Measurements from ENCODE around the gene CFAP77. TPM values are rescaled to one million over a fixed set of nuclear protein-coding genes. Genes with fewer than 3 reads are reported as not detected.
A peak's percentile ranks its signal among the peaks of the same experiment; 100 is the strongest.

CFAP77 gene
- total and polyA plus RNA-seq, 9 of the 15 experiments (the other 6 are each of a cell fraction or from before 2014, with no cell fraction given) = not detected

DNA sequence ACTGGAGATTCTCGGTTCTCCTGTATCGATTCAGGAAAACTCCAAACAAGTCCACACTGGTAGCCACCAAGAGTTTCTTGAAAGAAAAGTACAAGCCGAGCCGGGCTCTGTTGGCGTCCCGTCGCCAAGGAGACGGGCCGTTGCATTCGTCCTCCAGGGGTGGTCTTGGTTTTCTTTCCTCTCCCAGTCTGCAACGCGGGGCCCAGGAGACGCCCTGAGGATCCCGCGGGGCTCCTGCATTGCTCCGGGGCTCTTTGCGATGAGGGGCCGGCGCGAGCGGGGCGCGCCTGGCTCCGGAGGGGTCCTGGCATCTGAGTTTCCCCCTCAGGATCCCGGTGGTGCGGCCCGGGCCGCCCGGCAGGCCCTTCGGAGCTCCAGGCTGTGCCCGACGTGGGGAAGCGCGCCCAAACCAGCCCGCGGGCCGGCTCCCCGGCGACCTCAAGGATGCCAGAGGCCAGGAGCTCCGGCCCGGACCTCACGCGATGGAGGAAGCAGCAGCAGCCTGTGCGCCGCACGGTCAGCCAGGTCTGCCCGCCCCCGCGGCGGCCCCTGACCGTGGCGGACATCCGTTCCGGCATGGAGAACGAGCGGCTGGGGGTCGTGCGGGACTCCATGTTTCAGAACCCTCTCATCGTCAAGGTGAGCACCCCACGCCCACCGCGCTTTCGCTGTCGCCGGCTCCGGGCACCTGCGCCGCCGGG is at the start of gene CFAP77 (continued):
- TF ChIP-seq, protein P1, sequence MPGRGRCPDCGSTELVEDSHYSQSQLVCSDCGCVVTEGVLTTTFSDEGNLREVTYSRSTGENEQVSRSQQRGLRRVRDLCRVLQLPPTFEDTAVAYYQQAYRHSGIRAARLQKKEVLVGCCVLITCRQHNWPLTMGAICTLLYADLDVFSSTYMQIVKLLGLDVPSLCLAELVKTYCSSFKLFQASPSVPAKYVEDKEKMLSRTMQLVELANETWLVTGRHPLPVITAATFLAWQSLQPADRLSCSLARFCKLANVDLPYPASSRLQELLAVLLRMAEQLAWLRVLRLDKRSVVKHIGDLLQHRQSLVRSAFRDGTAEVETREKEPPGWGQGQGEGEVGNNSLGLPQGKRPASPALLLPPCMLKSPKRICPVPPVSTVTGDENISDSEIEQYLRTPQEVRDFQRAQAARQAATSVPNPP (IDR thresholded peaks at IDR 0.05; ENCODE audit: borderline replicate concordance, insufficient read depth, insufficient read length) = no peak
- TF ChIP-seq PTTG1 (tag; IDR thresholded peaks at IDR 0.05; ENCODE audit: low read depth) (no peak), PHB (CRISPR knock-in tag; IDR thresholded peaks at IDR 0.05) (no peak), MYC (IDR thresholded peaks at IDR 0.05; ENCODE audit: low read depth, low read length) (no peak), MYC (CRISPR knock-in tag; IDR thresholded peaks at IDR 0.05; ENCODE audit: borderline replicate concordance, low read depth) (no peak), CHCHD3 (CRISPR knock-in tag; IDR thresholded peaks at IDR 0.05) (no peak), ZNF436 (CRISPR knock-in tag; IDR thresholded peaks at IDR 0.05) (no peak), SIN3A (IDR thresholded peaks at IDR 0.05; ENCODE audit: borderline replicate concordance in 2 of 2, control insufficient read depth in 1 of 2, low read depth in 2 of 2, low read length in 2 of 2) (no peak), SPI1 (IDR thresholded peaks at IDR 0.05; ENCODE audit: borderline replicate concordance, low read depth, low read length) (no peak), HMG20B (CRISPR knock-in tag; IDR thresholded peaks at IDR 0.05) (no peak), PCBP2 (IDR thresholded peaks at IDR 0.05; ENCODE audit: low read depth, low read length, poor library complexity, severe bottlenecking) (no peak), ZNF263 (CRISPR knock-in tag; IDR thresholded peaks at IDR 0.05; ENCODE audit: borderline replicate concordance) (no peak), MCM2 (IDR thresholded peaks at IDR 0.05; ENCODE audit: low read depth) (no peak), LARP7 (IDR thresholded peaks at IDR 0.05) (no peak), KDM5B (IDR thresholded peaks at IDR 0.05; ENCODE audit: insufficient replicate concordance, low read depth, low read length) (no peak), NFATC3 (IDR thresholded peaks at IDR 0.05) (no peak), ZNF197 (CRISPR knock-in tag; IDR thresholded peaks at IDR 0.05; ENCODE audit: low read depth) (no peak), TCF7L2 (IDR thresholded peaks at IDR 0.05; ENCODE audit: low read depth, low read length) (peak; percentile 71), EGR1 (conservative IDR thresholded peaks at IDR 0.05) (0 out of 2 replicates have a peak, but pooled peaks have one; percentile 21), WHSC1 (IDR thresholded peaks at IDR 0.05; ENCODE audit: low read length) (no peak), FOXM1 (IDR thresholded peaks at IDR 0.05; ENCODE audit: low read depth) (no peak), FOXM1 (CRISPR knock-in tag; IDR thresholded peaks at IDR 0.05; ENCODE audit: low read depth) (no peak)
- TF ChIP-seq, protein P2, sequence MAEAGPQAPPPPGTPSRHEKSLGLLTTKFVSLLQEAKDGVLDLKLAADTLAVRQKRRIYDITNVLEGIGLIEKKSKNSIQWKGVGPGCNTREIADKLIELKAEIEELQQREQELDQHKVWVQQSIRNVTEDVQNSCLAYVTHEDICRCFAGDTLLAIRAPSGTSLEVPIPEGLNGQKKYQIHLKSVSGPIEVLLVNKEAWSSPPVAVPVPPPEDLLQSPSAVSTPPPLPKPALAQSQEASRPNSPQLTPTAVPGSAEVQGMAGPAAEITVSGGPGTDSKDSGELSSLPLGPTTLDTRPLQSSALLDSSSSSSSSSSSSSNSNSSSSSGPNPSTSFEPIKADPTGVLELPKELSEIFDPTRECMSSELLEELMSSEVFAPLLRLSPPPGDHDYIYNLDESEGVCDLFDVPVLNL (CRISPR knock-in tag; IDR thresholded peaks at IDR 0.05; ENCODE audit: low read depth) = no peak
- TF ChIP-seq, protein P3, sequence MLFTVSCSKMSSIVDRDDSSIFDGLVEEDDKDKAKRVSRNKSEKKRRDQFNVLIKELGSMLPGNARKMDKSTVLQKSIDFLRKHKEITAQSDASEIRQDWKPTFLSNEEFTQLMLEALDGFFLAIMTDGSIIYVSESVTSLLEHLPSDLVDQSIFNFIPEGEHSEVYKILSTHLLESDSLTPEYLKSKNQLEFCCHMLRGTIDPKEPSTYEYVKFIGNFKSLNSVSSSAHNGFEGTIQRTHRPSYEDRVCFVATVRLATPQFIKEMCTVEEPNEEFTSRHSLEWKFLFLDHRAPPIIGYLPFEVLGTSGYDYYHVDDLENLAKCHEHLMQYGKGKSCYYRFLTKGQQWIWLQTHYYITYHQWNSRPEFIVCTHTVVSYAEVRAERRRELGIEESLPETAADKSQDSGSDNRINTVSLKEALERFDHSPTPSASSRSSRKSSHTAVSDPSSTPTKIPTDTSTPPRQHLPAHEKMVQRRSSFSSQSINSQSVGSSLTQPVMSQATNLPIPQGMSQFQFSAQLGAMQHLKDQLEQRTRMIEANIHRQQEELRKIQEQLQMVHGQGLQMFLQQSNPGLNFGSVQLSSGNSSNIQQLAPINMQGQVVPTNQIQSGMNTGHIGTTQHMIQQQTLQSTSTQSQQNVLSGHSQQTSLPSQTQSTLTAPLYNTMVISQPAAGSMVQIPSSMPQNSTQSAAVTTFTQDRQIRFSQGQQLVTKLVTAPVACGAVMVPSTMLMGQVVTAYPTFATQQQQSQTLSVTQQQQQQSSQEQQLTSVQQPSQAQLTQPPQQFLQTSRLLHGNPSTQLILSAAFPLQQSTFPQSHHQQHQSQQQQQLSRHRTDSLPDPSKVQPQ (CRISPR knock-in tag; IDR thresholded peaks at IDR 0.05; ENCODE audit: borderline replicate concordance) = no peak
- TF ChIP-seq, protein P4, sequence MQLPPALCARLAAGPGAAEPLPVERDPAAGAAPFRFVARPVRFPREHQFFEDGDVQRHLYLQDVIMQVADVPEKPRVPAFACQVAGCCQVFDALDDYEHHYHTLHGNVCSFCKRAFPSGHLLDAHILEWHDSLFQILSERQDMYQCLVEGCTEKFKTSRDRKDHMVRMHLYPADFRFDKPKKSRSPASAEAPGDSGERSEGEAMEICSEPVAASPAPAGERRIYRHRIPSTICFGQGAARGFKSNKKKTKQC (CRISPR knock-in tag; IDR thresholded peaks at IDR 0.05) = no peak

Measured in K562 (cell line).